HG02840 (cell line): ENCODE data around the gene NDUFA13.

Source experiments
- ATAC-seq: cut with Tn5 transposase; IDR thresholded peaks from one replicate; pipeline ENCODE4 v1.9.1; 2021; ENCODE audit warnings: mild to moderate bottlenecking, moderate library complexity, moderate number of reproducible peaks; ENCODE audit not compliant: unreplicated experiment, low FRiP score

NDUFA13 gene

GRCh38 chr19:19531951-19532805, 16.2 kb downstream of the NDUFA13 start:
- no peak for ATAC-seq

- no peak for ATAC-seq
These were observed 17.0 kb downstream of the NDUFA13 start for GRCh38 chr19:19532806-19533701.

- ATAC-seq, result no peak
These were observed 17.8 kb downstream of the NDUFA13 start for GRCh38 chr19:19533841-19534240.

GRCh38 chr19:19534556-19535265, 18.7 kb downstream of the NDUFA13 start:
- ATAC-seq, result no peak

GRCh38 chr19:19535311-19536191, 19.5 kb downstream of the NDUFA13 start:
- ATAC-seq, result no peak

GRCh38 chr19:19537075-19538048, 21.3 kb downstream of the NDUFA13 start:
- ATAC-seq, result no peak

GRCh38 chr19:19538061-19538784, 22.2 kb downstream of the NDUFA13 start, which contains the start of gene CILP2:
CILP2 (plus strand) TSS chr19:19538265; CDS start chr19:19538350, 85 bp downstream.
- no peak for ATAC-seq

- ATAC-seq, result no peak
These were observed 22.8 kb downstream of the NDUFA13 start for GRCh38 chr19:19538785-19539166.

- ATAC-seq, result no peak
These were observed 23.7 kb downstream of the NDUFA13 start for GRCh38 chr19:19539698-19540063.

GRCh38 chr19:19540064-19540714, 24.2 kb downstream of the NDUFA13 start:
- no peak for ATAC-seq

- no peak for ATAC-seq
These were observed 24.9 kb downstream of the NDUFA13 start for GRCh38 chr19:19540715-19541515.

- ATAC-seq, result no peak
These were observed 25.6 kb downstream of the NDUFA13 start for GRCh38 chr19:19541616-19542015.

- ATAC-seq, result no peak
These were observed 26.5 kb downstream of the NDUFA13 start for GRCh38 chr19:19542507-19542906.

- no peak for ATAC-seq
These were observed 27.1 kb downstream of the NDUFA13 start for GRCh38 chr19:19543101-19543500.

- ATAC-seq, result no peak
These were observed 27.6 kb downstream of the NDUFA13 start for GRCh38 chr19:19543640-19544039.

- ATAC-seq, result no peak
These were observed 28.4 kb downstream of the NDUFA13 start for GRCh38 chr19:19544257-19544953.
